ENCODE data around the gene HOXA6.

HOXA6 gene

GRCh38 chr7:27133409-27134231 is 14.0 kb downstream of the HOXA6 start:
- no peak for DNase-seq

GRCh38 chr7:27132978-27133377 is 14.6 kb downstream of the HOXA6 start:
- no peak for DNase-seq

- DNase-seq: no peak
These were observed 15.4 kb downstream of the HOXA6 start for GRCh38 chr7:27132214-27132613.

DNA sequence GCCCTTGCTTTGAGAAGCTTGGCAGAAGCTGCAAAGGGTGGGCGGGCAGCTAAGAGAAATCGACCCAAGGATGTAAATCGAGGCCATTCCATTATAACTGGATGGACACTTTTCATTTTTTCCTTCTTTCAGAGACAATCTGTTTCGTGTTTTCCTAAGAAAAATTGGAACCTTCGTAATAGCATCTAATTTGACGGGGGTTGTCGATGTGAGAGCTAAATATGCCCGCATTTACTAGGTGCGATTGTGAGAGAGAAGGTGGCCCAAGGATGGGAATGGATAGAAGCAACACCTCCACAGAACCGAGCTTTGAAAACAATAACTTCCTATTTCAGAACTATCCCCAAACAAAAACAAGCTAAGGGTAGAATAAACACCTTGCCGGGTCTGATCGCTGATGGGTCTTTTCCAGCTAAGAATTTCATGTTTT is 16.2 kb downstream of the HOXA6 start:
- DNase-seq: no peak

DNA sequence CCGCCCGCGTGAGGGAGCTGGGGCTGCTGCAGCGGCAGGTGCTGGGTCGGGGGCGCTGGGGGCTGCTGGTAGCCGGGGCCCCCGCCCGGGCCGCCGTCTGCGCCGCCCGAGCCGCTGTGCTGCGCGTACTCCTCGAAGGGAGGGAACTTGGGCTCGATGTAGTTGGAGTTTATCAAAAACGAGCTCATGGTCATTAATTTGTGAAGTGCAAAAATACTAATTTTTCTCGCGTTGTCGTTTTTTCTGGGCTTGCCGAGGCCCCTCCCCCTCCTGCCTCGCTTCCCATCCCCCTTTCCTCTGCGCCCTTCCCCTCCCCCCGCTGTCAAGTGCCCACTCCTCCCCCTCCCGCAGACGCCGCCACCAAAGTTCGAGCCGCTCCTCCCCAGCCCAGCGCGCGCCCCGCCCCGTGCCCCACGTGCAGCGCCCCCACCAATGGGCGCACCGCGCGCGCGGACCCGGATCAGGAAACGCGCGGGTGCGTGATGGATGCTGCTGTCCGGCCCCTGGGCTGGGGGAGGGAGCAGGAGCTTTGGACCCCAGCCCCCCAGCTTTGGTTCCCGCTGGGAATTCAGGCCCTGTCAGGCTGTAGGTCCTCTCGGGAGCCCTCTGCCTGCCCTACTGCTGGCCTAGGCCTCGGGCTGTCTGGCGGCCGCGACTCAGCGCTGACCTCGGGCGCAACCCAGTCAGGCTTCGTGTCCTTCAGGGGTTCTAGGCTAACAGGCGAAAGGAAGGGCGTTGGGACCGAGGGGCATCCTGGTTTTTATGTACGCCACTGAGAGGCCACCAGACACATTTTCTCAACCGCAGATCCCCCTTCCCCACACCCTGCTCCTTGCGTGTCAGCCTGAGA is 16.8 kb downstream of the HOXA6 start, which contains the start of gene HOXA4:
TSS of gene HOXA4 (minus strand) at position 218 of the 850 bp plus-strand sequence. CDS start at position 194, 24 bp downstream.
- no peak for DNase-seq

- no peak for DNase-seq
These were observed 17.6 kb downstream of the HOXA6 start for GRCh38 chr7:27129729-27130539.

DNA sequence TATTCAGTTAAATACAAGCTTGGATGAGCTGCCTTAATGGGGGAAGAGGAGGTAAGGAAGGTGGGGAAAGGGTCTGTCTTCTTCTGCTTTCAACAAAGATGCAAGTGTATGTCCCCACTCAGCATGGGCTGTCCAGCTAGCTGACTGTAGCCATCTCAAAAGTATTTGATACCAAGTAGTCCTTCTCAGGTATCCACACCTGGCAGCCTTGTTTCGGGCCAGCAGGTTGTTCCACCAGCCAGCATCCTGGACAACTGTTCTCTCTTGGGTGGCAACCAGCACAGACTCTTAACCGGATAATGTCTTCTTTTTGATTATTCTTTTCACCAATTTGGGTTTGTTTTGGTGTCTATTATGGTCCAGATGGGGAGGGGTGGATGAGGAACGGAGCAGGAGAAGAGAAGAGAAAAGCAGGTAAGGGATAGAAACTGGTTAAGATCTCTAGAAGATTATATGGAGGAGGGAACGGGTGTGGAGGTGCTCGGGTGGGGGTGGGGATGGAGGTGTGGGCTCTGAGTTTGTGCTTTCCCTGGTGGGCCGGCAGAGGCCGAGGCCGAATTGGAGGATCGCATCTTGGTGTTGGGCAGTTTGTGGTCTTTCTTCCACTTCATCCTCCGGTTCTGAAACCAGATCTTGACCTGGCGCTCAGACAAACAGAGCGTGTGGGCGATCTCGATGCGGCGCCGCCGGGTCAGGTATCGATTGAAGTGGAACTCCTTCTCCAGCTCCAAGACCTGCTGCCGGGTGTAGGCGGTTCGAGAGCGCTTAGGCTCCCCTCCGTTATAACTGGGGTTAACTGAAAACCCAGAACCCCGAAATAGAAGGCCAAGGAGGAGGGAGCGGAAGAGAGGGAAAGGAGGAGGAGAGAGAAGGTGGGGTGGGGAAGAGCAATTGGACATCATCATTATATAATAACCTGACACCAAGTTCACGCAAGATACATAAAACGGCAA is 18.5 kb downstream of the HOXA6 start:
- DNase-seq: no peak

- no peak for DNase-seq
These were observed 19.5 kb downstream of the HOXA6 start for GRCh38 chr7:27128034-27128433.

- DNase-seq: no peak
These were observed 20.8 kb downstream of the HOXA6 start for GRCh38 chr7:27126596-27127327.

DNA sequence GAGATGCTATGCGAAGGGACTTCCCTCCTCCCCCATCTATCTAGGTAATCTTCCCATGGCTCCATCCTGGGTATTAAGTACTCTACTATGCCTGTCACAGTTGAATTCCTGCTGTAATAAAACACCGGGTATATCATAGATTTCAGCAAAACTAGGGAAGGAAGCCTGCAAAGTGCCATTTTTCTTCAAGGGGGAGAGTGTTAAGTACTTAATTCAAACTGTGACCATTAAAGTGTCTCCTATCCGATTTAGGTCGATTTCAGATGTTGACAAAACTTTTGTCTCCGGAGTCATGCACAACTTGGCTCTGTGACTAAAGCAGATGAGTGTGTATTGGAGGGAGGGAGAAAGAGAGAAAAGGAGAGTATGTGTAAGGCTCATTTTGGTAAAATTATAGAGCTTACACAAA is 21.6 kb downstream of the HOXA6 start:
- no peak for DNase-seq

DNA sequence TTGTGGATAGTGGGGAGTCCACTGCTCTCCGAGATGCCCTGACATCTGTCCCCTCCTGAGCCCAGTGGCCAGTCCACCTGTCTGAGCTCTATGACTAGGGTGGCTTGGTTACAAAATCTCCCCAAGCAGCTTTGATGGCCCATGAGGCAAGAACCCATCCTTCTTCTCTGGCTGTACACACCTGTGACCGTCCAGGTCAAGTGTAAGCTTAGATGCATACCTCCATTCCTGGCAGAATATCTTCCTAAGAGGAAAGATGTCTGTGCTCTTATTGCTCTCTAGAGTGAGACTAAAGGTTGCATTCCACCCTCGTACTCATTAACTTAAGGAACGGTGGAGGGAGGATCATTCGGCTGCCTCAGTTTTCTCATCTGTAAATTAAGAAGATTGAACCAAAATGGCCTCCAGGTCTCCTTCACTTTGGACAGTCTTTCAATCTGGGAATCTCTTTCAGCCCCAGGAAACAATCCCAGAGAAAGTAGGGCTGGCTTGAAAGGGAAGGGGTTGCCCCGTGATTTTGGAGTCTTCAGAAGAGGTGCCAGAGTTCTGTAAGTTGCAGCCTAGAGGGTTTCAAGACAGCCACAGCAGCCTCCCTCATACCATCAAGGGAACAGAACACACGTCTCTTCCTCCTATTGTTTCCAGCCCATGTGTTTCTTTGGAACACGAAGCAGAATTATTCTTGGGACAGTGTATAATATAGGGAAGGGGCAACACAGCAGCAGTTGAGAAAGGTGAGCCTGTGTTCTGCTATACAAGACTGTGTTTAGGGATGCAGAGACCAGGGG is 22.5 kb downstream of the HOXA6 start:
- no peak for DNase-seq

DNA sequence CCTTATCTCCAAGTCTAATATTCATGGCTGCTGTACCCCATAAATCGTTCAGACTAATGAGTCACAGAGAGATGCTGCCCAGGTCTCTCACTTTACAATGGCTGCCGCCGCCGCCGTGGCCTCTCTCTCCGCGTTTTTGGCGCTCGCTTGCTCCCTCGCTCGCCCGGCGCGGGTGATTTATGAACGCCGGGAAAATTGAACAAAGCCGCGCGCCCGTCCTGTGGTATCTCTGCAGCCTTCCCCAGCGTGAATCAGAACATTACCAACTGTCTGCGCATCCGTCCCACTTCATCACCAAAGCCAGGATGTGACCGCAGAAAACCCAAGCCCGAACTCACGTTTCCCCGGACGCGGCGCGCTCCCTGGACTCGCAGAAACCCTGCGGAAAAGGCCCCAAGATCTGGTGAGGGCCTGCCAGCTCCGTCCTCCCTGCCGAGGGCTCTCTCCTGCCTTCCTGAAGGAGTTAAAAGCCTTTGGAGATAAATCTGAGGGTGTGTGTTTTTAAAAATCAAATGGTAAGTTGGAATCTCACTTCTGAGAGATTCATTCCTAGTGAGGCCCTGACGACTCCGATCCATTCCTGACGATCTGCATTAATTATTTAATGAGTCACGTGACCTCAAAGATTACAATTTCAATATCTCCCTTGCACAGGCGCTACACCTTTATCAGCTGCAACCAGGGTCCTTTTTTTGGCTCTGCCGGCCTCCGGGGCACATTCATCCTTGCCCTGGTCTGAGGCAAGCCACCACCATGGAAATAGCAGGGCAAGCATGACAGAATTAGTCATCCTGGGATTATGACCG is 23.3 kb downstream of the HOXA6 start:
- no peak for DNase-seq

- DNase-seq: no peak
These were observed 24.0 kb downstream of the HOXA6 start for GRCh38 chr7:27123477-27124053.

GRCh38 chr7:27123007-27123476 is 24.5 kb downstream of the HOXA6 start:
- no peak for DNase-seq

- no peak for DNase-seq
These were observed 25.3 kb downstream of the HOXA6 start for GRCh38 chr7:27122077-27122910.

DNA sequence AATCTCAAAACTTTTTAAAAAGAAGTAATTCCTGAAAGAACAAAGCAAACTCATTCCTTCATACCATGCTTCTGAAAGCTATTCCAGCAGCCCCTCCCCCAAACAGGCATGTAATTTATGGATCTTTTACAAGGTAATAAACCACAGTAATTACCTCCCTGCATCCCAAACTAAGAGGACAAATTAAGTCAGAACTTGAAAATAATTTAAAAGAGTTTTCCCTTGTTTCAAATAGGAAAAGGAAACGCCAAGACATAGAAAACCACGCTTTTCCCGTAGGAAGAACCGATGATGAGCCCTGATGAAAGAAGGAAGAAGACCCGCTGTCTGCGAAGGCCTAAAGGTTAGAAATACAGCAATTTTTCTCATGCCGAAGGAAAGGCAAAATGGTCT is 25.9 kb downstream of the HOXA6 start:
- DNase-seq: no peak

- no peak for DNase-seq
These were observed 28.1 kb downstream of the HOXA6 start for GRCh38 chr7:27119412-27119911.

- no peak for DNase-seq
These were observed 29.0 kb downstream of the HOXA6 start for GRCh38 chr7:27118580-27118979.
